Measurements from ENCODE around the gene POU4F2. TPM values are rescaled to one million over a fixed set of nuclear protein-coding genes. Genes with fewer than 3 reads are reported as not detected.
"Not testable (repeated sequence)": the region's sequence is repeated elsewhere in the genome, so short reads cannot be mapped to it uniquely, and the experiment has no call there.

The POU4F2 gene
- polyA plus RNA-seq, 2 donors, result not detected

- no peaks in the 10 kb centered on the region for H3K4me1 ChIP-seq (ENCODE audit: control insufficient read depth in 2 of 2, insufficient read depth in 2 of 2, low read length in 1 of 2)
Observed at GRCh38 chr4:146650034-146650433, 11.3 kb downstream of the POU4F2 start.

GRCh38 chr4:146654687-146655520, 16.2 kb downstream of the POU4F2 start:
- Histone ChIP-seq H3K36me3 (ENCODE audit: control insufficient read depth in 2 of 2, insufficient read depth in 2 of 2, low read length in 1 of 2) (no peaks in the 10 kb centered on the region), H3K27me3 (ENCODE audit: control insufficient read depth in 1 of 2, insufficient read depth in 2 of 2, low read length in 2 of 2) (peaks cover 9 to 18% of the 10 kb centered on the region in 2 donors), H3K27ac (ENCODE audit: low read depth in 2 of 2, low read length in 1 of 2) (no peak overlapping the region), H3K4me3 (ENCODE audit: low read depth in 1 of 2, low read length in 2 of 2) (peak overlapping the region; percentile 21 to 26), H3K9me3 (ENCODE audit: control insufficient read depth in 2 of 2, insufficient read depth in 1 of 2, low read depth in 1 of 2, low read length in 1 of 2) (no peaks in the 10 kb centered on the region), H3K4me1 (ENCODE audit: control insufficient read depth in 2 of 2, insufficient read depth in 2 of 2, low read length in 1 of 2) (peaks cover 0 to 3% of the 10 kb centered on the region in 2 donors)
- 3 to 6% methylated on average over 51 to 72 of the region's 72 CpGs for WGBS, 2 donors

More at GRCh38 chr4:146650034-146650433, 11.3 kb downstream of the POU4F2 start:
- Histone ChIP-seq H3K27me3 (ENCODE audit: control insufficient read depth in 1 of 2, insufficient read depth in 2 of 2, low read length in 2 of 2) (peaks cover under 1 to 31% of the 10 kb centered on the region in 2 donors), H3K4me3 (ENCODE audit: low read depth in 1 of 2, low read length in 2 of 2) (no peak overlapping the region), H3K36me3 (ENCODE audit: control insufficient read depth in 2 of 2, insufficient read depth in 2 of 2, low read length in 1 of 2) (no peaks in the 10 kb centered on the region), H3K9me3 (ENCODE audit: control insufficient read depth in 2 of 2, insufficient read depth in 1 of 2, low read depth in 1 of 2, low read length in 1 of 2) (no peaks in the 10 kb centered on the region), H3K27ac (ENCODE audit: low read depth in 2 of 2, low read length in 1 of 2) (no peak overlapping the region)
- 3 to 4% methylated on average over 4 of the region's 4 CpGs for WGBS, 2 donors

- 13% methylated on average over 9 of the region's 9 CpGs for WGBS, 2 donors
- Histone ChIP-seq H3K4me3 (ENCODE audit: low read depth in 1 of 2, low read length in 2 of 2) (peak overlapping the region in 1 of 2 donors; percentile 21), H3K4me1 (ENCODE audit: control insufficient read depth in 2 of 2, insufficient read depth in 2 of 2, low read length in 1 of 2) (peaks cover 0 to 3% of the 10 kb centered on the region in 2 donors), H3K27ac (ENCODE audit: low read depth in 2 of 2, low read length in 1 of 2) (no peak overlapping the region), H3K9me3 (ENCODE audit: control insufficient read depth in 2 of 2, insufficient read depth in 1 of 2, low read depth in 1 of 2, low read length in 1 of 2) (no peaks in the 10 kb centered on the region), H3K36me3 (ENCODE audit: control insufficient read depth in 2 of 2, insufficient read depth in 2 of 2, low read length in 1 of 2) (no peaks in the 10 kb centered on the region), H3K27me3 (ENCODE audit: control insufficient read depth in 1 of 2, insufficient read depth in 2 of 2, low read length in 2 of 2) (peaks cover 9 to 13% of the 10 kb centered on the region in 2 donors)
Observed at GRCh38 chr4:146655521-146655856, 16.8 kb downstream of the POU4F2 start.

- H3K27me3 ChIP-seq (ENCODE audit: control insufficient read depth in 1 of 2, insufficient read depth in 2 of 2, low read length in 2 of 2), result no peaks in the 10 kb centered on the region
- no peaks in the 10 kb centered on the region for H3K4me1 ChIP-seq (ENCODE audit: control insufficient read depth in 2 of 2, insufficient read depth in 2 of 2, low read length in 1 of 2)
- no peaks in the 10 kb centered on the region for H3K9me3 ChIP-seq (ENCODE audit: control insufficient read depth in 2 of 2, insufficient read depth in 1 of 2, low read depth in 1 of 2, low read length in 1 of 2)
- no peak overlapping the region for H3K27ac ChIP-seq (ENCODE audit: low read depth in 2 of 2, low read length in 1 of 2)
- H3K36me3 ChIP-seq (ENCODE audit: control insufficient read depth in 2 of 2, insufficient read depth in 2 of 2, low read length in 1 of 2), result no peaks in the 10 kb centered on the region
- no peak overlapping the region for H3K4me3 ChIP-seq (ENCODE audit: low read depth in 1 of 2, low read length in 2 of 2)
- 45 to 51% methylated on average over 4 of the region's 4 CpGs for WGBS, 2 donors
Observed at GRCh38 chr4:146661367-146661766, 22.7 kb downstream of the POU4F2 start.

- WGBS, 2 donors, result 46 to 73% methylated on average over 6 of the region's 6 CpGs
- H3K9me3 ChIP-seq (ENCODE audit: control insufficient read depth in 2 of 2, insufficient read depth in 1 of 2, low read depth in 1 of 2, low read length in 1 of 2); H3K36me3 ChIP-seq (ENCODE audit: control insufficient read depth in 2 of 2, insufficient read depth in 2 of 2, low read length in 1 of 2): not testable (repeated sequence)
Observed at GRCh38 chr4:146663968-146664311, 25.2 kb downstream of the POU4F2 start.

GRCh38 chr4:146674829-146675570, 36.3 kb downstream of the POU4F2 start:
- no peak overlapping the region for H3K27ac ChIP-seq (ENCODE audit: low read depth in 2 of 2, low read length in 1 of 2)
- H3K9me3 ChIP-seq (ENCODE audit: control insufficient read depth in 2 of 2, insufficient read depth in 1 of 2, low read depth in 1 of 2, low read length in 1 of 2), result no peaks in the 10 kb centered on the region
- 46 to 51% methylated on average over 2 of the region's 2 CpGs for WGBS, 2 donors
- H3K36me3 ChIP-seq (ENCODE audit: control insufficient read depth in 2 of 2, insufficient read depth in 2 of 2, low read length in 1 of 2), result no peaks in the 10 kb centered on the region
- no peaks in the 10 kb centered on the region for H3K4me1 ChIP-seq (ENCODE audit: control insufficient read depth in 2 of 2, insufficient read depth in 2 of 2, low read length in 1 of 2)
- H3K27me3 ChIP-seq (ENCODE audit: control insufficient read depth in 1 of 2, insufficient read depth in 2 of 2, low read length in 2 of 2), result no peaks in the 10 kb centered on the region
- H3K4me3 ChIP-seq (ENCODE audit: low read depth in 1 of 2, low read length in 2 of 2), result no peak overlapping the region

More at GRCh38 chr4:146663968-146664311, 25.2 kb downstream of the POU4F2 start:
- H3K27ac ChIP-seq (ENCODE audit: low read depth in 2 of 2, low read length in 1 of 2); H3K4me1 ChIP-seq (ENCODE audit: control insufficient read depth in 2 of 2, insufficient read depth in 2 of 2, low read length in 1 of 2); H3K27me3 ChIP-seq (ENCODE audit: control insufficient read depth in 1 of 2, insufficient read depth in 2 of 2, low read length in 2 of 2); H3K4me3 ChIP-seq (ENCODE audit: low read depth in 1 of 2, low read length in 2 of 2): not testable (repeated sequence)

Other genes starting within 250 kb of the POU4F2 start
- gene SLC10A7, start 117.0 kb upstream of the POU4F2 start, polyA plus RNA-seq, result 1 to 10 TPM; 2.5 to 3.8 TPM